Kidney (tissue), 14 donors: ENCODE data around the gene DOK7. TPM values are rescaled to one million over a fixed set of nuclear protein-coding genes. Genes with fewer than 3 reads are reported as not detected.

Source experiments
- DNase-seq, 5 donors: peaks; one replicate each; pipeline ENCODE4 v3.0.0-alpha.2; 2013 to 2020
- FAIRE-seq: peaks from 2 replicates; lab custom pipeline; 2012; peaks lifted over from hg19 to GRCh38; lab: Jason Lieb, UNC
- H3K27ac ChIP-seq, 2 donors: one replicate each; pipeline ENCODE4 v1.7.0; 2013; ENCODE audit warnings: low read depth in 2 of 2, low read length in 2 of 2, inconsistent platforms in 1 of 2
- H3K27me3 ChIP-seq: one replicate; pipeline ENCODE4 v1.7.1; 2013; ENCODE audit warnings: low read length, inconsistent platforms; ENCODE audit not compliant: control insufficient read depth, insufficient read depth
- H3K36me3 ChIP-seq, 3 donors: one replicate each; pipeline versions ENCODE4 v1.7.0 to v1.7.1; 2013; ENCODE audit warnings: low read length in 3 of 3, control low read depth in 1 of 3, inconsistent platforms in 1 of 3; ENCODE audit not compliant: insufficient read depth in 3 of 3, control insufficient read depth in 2 of 3
- H3K4me1 ChIP-seq, 3 donors: one replicate each; pipeline versions ENCODE4 v1.7.0 to v1.7.1; 2013; ENCODE audit warnings: low read length in 3 of 3, inconsistent platforms in 1 of 3, low read depth in 1 of 3; ENCODE audit not compliant: control insufficient read depth in 2 of 3, insufficient read depth in 2 of 3
- H3K4me3 ChIP-seq, 3 donors: one replicate each; pipeline versions ENCODE4 v1.7.0 to v1.8.1; 2013; ENCODE audit warnings: low read length in 3 of 3, control low read depth in 1 of 3, inconsistent platforms in 1 of 3
- H3K9ac ChIP-seq, 3 donors: one replicate each; pipeline versions ENCODE4 v1.7.0 to v1.7.1; 2013; ENCODE audit warnings: low read length in 3 of 3, control low read depth in 1 of 3, inconsistent platforms in 1 of 3
- H3K9me3 ChIP-seq, 3 donors: one replicate each; pipeline versions ENCODE4 v1.7.0 to v1.7.1; 2013; ENCODE audit warnings: low read length in 3 of 3, control low read depth in 1 of 3, inconsistent platforms in 1 of 3; ENCODE audit not compliant: control insufficient read depth in 2 of 3, insufficient read depth in 1 of 3
- intact Hi-C: fragments of 100-400 bp; cut with DNase I; formaldehyde crosslinking; loops from one replicate; pipeline ENCODE4 v1.11.1; 2022
- polyA plus RNA-seq: library from polyadenylated mRNA; stranded (reverse); fragments of 350-450 nt; fragmentation: Illumina TruSeq; extraction: RNeasy Lipid Tissue Mini Kit (QIAGEN cat#74804); gene quantifications from one replicate; pipeline ENCODE4 v1.2.3, GENCODE V29; 2014; ENCODE audit warnings: low read depth, low replicate concordance; ENCODE audit not compliant: insufficient read depth
- total RNA-seq: library from RNA; stranded (reverse); fragmentation: NEBNext Ultra II Directional; extraction: Animal tissue kit (Norgen Biotek cat#: 25700); gene quantifications from one replicate; pipeline ENCODE4 v1.2.1, GENCODE V29; 2021
- TF ChIP-seq, protein P1 (sequence below): IDR thresholded peaks from 3 replicates; pipeline ENCODE4 v1.5.1; 2012; ENCODE audit warnings: mild to moderate bottlenecking, moderate library complexity, borderline replicate concordance; ENCODE audit not compliant: insufficient read depth; ENCODE audit errors: extremely low read depth
- donor health status: control.
- donor health status: control.
- donor health status: control.
- donor health status: control.
- donor health status: control.
- donor health status: DM: yes; HTN: yes; CAD: no.
- donor health status: Normal renal cell carcinoma (clear cell type).

The DOK7 gene
- total and polyA plus RNA-seq, 2 donors from 2014 or later: 1.2 to 7.0 TPM

DNA sequence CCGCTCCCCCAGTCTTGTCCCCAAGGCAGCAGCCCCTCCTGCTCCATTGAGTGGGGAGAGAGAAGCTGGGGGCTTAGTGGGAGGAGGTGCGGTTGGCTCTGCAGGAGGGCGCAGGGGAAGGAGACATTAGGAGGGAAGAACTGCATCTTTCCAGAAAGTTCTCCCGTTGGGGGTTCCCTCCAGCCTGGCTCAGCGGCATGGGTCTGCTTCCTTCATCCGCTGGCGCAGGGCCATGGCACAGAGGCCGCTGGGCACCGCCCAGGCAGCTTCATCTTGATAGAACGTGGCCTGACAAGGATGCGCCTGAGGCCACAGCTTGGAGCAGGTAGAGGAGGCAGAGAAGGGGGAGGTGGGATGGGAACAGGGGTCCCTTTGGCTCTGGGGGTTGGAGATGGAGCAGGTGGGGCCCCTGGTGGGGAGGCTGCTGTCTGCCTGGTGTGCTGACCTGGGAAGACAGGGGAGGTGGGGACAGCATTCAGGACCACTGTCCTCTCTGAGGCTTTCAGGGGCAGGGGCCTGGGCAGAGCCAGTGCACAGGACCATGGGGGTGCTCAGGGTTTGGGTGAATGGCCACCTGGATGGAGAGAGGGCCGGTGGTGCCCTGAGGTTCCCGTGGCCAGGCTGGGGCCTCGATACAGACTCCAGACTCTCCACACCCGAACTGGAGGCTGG, 12.1 kb downstream of the DOK7 start:
- H3K27ac ChIP-seq: no peak overlapping the region
- H3K27me3 ChIP-seq: no peaks in the 10 kb centered on the region
- H3K4me1 ChIP-seq: no peaks in the 10 kb centered on the region
- H3K36me3 ChIP-seq: no peaks in the 10 kb centered on the region
- H3K4me3 ChIP-seq: no peak overlapping the region
- no peak for FAIRE-seq
- no peak overlapping the region for H3K9ac ChIP-seq
- no peaks in the 10 kb centered on the region for H3K9me3 ChIP-seq
- DNase-seq: peak in 1 of 5 donors; percentile 37
- intact Hi-C loops: no loop called here
- TF ChIP-seq, protein P1, sequence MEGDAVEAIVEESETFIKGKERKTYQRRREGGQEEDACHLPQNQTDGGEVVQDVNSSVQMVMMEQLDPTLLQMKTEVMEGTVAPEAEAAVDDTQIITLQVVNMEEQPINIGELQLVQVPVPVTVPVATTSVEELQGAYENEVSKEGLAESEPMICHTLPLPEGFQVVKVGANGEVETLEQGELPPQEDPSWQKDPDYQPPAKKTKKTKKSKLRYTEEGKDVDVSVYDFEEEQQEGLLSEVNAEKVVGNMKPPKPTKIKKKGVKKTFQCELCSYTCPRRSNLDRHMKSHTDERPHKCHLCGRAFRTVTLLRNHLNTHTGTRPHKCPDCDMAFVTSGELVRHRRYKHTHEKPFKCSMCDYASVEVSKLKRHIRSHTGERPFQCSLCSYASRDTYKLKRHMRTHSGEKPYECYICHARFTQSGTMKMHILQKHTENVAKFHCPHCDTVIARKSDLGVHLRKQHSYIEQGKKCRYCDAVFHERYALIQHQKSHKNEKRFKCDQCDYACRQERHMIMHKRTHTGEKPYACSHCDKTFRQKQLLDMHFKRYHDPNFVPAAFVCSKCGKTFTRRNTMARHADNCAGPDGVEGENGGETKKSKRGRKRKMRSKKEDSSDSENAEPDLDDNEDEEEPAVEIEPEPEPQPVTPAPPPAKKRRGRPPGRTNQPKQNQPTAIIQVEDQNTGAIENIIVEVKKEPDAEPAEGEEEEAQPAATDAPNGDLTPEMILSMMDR: no peak

DNA sequence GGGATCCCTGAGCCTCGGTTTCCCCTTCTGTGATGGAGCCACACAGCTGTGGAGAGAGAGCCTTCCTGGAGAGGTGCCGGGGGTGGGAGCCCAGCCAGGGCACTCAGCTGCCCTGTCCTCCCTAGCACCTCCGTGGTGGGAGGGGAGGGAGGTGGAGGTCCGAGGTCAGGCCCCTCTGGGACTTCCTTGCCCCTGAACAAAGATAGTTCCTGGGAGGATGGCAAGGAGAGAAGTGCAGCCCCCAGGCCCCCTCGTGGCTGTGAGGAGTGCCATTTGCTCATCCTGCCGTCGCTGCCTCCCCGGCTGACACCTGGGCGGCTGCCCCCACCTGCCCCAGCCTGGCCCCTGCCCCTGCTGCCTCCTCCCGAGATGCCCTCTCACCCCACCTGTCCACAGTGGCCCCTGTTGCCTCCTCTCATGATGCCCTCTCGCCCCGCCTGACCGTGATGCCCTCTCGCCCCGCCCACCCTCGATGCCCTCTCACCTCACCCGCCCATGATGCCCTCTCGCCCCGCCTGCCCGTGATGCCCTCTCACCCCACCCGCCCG, 12.7 kb downstream of the DOK7 start:
- FAIRE-seq: no peak

DNA sequence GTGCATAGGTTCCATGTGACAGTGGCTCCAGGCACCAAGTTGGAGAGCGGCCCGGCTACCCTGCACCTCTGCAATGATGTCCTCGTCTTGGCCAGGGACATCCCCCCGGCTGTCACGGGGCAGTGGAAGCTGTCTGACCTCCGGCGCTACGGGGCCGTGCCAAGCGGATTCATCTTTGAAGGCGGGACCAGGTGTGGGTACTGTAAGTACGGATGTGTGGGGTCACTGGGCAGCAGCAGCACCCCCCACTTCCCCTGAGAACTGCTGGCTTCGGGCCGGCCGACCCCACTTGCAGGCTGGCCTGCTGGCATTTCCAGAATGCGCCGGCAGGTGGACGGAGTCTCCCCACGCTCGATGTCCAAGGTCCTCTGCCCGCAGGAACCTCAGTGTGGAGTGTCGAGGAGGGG, 13.2 kb downstream of the DOK7 start:
- DNase-seq: peak in 1 of 5 donors; percentile 56
- no peak overlapping the region for H3K4me3 ChIP-seq
- TF ChIP-seq, protein P1: no peak
- H3K4me1 ChIP-seq: no peaks in the 10 kb centered on the region
- no peak overlapping the region for H3K27ac ChIP-seq
- no peaks in the 10 kb centered on the region for H3K9me3 ChIP-seq
- H3K36me3 ChIP-seq: no peaks in the 10 kb centered on the region
- FAIRE-seq: no peak
- no peaks in the 10 kb centered on the region for H3K27me3 ChIP-seq
- no peak overlapping the region for H3K9ac ChIP-seq
- intact Hi-C loops: no loop called here

More for the DNA sequence above, 12.7 kb downstream of the DOK7 start:
- Histone ChIP-seq H3K9ac (no peak overlapping the region), H3K27me3 (no peaks in the 10 kb centered on the region), H3K9me3 (no peaks in the 10 kb centered on the region), H3K4me3 (no peak overlapping the region), H3K36me3 (no peaks in the 10 kb centered on the region), H3K27ac (no peak overlapping the region), H3K4me1 (no peaks in the 10 kb centered on the region)
- intact Hi-C loops: no loop called here
- TF ChIP-seq, protein P1: no peak
- peak in 1 of 5 donors; percentile 68 for DNase-seq
